ENCODE data around the gene CD93.

Gene CD93, protein sequence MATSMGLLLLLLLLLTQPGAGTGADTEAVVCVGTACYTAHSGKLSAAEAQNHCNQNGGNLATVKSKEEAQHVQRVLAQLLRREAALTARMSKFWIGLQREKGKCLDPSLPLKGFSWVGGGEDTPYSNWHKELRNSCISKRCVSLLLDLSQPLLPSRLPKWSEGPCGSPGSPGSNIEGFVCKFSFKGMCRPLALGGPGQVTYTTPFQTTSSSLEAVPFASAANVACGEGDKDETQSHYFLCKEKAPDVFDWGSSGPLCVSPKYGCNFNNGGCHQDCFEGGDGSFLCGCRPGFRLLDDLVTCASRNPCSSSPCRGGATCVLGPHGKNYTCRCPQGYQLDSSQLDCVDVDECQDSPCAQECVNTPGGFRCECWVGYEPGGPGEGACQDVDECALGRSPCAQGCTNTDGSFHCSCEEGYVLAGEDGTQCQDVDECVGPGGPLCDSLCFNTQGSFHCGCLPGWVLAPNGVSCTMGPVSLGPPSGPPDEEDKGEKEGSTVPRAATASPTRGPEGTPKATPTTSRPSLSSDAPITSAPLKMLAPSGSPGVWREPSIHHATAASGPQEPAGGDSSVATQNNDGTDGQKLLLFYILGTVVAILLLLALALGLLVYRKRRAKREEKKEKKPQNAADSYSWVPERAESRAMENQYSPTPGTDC

DNA sequence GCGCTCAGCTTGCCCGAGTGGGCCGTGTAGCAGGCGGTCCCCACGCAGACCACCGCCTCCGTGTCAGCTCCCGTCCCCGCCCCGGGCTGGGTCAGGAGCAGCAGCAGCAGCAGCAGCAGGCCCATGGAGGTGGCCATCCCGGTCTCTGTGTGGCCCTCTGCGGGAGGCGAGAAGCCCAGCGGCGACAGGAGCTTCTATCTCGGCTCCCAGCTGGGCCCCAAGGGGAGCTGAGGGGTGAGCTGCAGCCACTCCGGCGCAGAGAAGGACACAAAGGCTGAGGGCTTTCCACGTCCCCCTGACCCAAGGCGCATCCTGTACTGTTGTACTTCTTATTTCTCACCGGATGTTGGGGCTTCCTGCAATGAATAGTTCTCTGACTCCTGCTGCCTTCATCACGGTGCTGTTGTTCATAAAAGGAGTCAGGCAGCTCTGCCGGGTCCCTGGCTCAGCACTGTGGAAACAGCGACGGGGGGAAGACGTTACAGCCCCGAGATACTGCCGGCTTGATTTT, at the start of gene CD93:
Gene CD93, minus strand, starts transcription at position 269 of the 511 bp plus-strand sequence. Its CDS starts 132 bp downstream, at position 137.
- TF ChIP-seq, protein P1, sequence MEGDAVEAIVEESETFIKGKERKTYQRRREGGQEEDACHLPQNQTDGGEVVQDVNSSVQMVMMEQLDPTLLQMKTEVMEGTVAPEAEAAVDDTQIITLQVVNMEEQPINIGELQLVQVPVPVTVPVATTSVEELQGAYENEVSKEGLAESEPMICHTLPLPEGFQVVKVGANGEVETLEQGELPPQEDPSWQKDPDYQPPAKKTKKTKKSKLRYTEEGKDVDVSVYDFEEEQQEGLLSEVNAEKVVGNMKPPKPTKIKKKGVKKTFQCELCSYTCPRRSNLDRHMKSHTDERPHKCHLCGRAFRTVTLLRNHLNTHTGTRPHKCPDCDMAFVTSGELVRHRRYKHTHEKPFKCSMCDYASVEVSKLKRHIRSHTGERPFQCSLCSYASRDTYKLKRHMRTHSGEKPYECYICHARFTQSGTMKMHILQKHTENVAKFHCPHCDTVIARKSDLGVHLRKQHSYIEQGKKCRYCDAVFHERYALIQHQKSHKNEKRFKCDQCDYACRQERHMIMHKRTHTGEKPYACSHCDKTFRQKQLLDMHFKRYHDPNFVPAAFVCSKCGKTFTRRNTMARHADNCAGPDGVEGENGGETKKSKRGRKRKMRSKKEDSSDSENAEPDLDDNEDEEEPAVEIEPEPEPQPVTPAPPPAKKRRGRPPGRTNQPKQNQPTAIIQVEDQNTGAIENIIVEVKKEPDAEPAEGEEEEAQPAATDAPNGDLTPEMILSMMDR (conservative IDR thresholded peaks at IDR 0.05; ENCODE audit: low read depth, low read length), result no peak
- H3K4me3 ChIP-seq (ENCODE audit: low read depth, low read length), result no peak within 1 kb of the TSS
- peak; percentile 71 for DNase-seq (ENCODE audit: low read depth)

DNA sequence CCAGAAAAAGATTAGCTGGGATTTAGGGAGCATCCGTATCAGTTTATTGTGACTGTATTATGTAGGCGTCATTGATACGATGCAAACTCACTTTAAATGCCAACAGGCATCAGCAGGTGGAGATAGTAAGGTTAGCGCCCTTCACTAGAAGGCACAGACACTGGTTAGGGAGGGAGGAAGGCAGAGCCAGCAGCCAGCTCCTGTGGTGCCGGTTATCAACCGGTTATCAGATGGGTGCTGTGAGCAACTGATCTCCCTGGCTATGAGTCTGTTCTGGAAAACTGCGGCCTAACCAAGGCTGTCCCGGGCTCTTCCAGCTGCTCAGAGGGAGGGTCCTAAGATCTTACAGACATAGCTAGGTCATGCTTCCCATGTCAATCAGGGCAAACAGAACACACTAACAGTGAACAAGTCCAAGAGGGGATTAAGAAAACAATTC, 47.5 kb upstream of the CD93 start:
- H3K4me3 ChIP-seq (ENCODE audit: low read depth, low read length), result no peak overlapping the region
- no peak for DNase-seq (ENCODE audit: low read depth)
- TF ChIP-seq, protein P1 (conservative IDR thresholded peaks at IDR 0.05; ENCODE audit: low read depth, low read length), result no peak

DNA sequence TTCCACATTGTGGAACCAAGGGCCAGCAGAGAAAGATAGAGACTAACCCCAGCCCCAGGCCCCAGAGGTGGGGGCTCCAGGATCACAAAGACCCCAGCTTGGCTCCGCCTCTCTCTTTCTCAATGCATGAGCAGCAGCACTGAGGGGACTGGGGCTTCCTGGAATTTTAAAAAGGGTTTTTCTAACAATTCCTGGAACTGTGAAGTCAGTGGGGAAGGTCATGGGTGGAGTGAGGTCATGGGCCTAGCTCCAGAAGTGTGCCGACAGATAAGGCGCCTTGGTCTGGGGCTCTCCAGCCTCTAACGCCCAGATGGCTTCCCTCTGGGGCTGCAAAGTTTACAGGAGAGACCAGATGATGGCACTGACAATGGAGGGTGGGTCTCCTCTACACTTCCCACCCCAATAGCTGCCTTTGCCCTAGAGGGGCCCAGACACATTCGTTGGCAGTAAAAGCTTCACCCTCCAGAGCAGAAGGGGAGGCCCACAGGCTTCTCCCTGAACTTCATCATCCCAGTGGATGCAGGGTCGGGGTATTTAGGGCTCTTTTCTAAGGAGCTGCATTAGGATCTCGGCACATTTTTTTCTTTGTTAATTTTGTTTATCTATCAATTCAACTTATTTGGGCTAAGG, 46.9 kb upstream of the CD93 start:
- TF ChIP-seq, protein P1 (conservative IDR thresholded peaks at IDR 0.05; ENCODE audit: low read depth, low read length), result no peak
- DNase-seq (ENCODE audit: low read depth), result no peak
- no peak overlapping the region for H3K4me3 ChIP-seq (ENCODE audit: low read depth, low read length)

DNA sequence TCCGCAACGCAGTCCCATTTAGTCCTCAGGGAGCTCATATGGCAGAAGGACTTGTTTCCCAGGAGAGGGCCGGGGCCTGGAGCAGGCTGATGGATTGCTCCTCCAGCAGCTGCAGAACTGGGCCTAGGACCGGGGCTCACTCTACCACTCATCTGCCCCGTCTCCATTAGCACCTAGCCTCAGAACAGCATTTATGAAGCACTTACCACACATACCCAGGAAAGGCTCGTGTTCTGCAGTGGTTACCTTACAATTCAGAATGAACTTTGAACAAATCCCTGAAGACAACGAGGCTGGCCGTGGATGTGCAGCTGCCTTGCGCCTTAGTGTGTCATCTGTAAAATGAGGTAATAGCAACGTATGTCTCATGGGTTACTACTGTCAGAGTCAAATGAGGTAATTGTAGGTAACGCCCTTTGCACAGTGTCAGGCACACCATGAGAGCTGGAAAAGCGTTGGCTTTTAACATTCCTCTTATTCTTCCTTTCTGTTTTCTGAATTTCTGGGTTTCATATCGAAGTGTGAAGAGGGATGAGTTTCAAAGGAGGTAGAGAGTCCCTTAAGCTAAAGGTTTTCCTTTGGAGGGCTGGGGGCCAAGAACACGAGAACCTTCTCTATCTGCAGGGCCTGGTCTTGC, 46.3 kb upstream of the CD93 start:
- no peak for DNase-seq (ENCODE audit: low read depth)
- TF ChIP-seq, protein P1 (conservative IDR thresholded peaks at IDR 0.05; ENCODE audit: low read depth, low read length), result no peak
- no peak overlapping the region for H3K4me3 ChIP-seq (ENCODE audit: low read depth, low read length)

DNA sequence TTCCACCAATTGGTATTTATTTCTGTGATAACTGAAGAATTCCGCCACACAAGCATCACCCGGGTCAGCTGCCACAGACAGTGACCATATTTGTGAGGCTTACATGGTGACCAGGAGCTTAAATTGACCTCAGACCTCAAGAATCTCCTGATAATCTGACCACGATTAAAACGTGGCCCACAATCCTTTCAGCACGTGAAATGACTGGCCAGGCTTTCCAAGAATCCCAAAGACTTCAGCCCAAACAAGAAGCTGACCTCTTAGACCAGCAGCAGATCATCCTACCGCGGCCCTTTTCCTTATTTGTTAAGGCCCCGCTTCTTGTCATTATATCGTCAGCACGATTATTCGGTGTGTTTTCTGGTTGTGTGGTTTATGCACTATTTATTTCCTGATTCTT, 45.6 kb upstream of the CD93 start:
- H3K4me3 ChIP-seq (ENCODE audit: low read depth, low read length), result no peak overlapping the region
- TF ChIP-seq, protein P1 (conservative IDR thresholded peaks at IDR 0.05; ENCODE audit: low read depth, low read length), result no peak
- no peak for DNase-seq (ENCODE audit: low read depth)

DNA sequence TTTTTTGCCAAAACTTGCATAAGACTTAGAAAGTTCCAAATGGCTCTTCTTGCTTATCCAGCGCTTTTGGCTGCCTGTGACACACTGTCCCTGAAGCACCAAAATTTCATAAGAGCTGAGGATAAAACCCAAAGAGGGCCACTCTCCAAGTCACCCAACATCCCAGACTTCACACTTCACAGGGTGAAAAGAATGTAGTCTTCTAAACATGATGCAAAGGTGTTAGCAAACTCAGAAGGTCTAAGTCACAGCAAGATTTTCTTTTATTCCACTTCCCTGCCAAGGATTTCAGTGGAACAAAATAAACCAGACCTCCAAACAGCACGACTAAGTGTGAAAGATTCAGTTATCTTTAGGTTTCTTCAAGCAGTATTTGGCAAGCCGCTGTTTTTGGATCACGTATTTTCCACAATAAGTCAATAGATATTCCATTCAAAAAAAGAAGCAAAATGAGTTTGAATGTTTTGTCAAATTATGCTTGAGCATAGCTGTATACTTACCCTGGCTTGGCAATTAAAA, 44.6 kb upstream of the CD93 start:
- H3K4me3 ChIP-seq (ENCODE audit: low read depth, low read length), result no peak overlapping the region
- TF ChIP-seq, protein P1 (conservative IDR thresholded peaks at IDR 0.05; ENCODE audit: low read depth, low read length), result no peak
- no peak for DNase-seq (ENCODE audit: low read depth)

Measured in choroid plexus epithelial cell (primary cell).